Heart right ventricle (tissue), 16 donors: ENCODE data around the gene MGAT5. TPM values are rescaled to one million over a fixed set of nuclear protein-coding genes. Genes with fewer than 3 reads are reported as not detected.
A peak's percentile ranks its signal among the peaks of the same experiment; 100 is the strongest.

Source experiments
- ATAC-seq, 8 donors: fragments of 200-7000 bp; cut with Tn5 transposase; one replicate each; pipeline ENCODE4 v1.9.1; 2020; ENCODE audit warnings: mild to moderate bottlenecking in 8 of 8, moderate library complexity in 8 of 8, moderate number of reproducible peaks in 1 of 8
- DNase-seq, 2 donors: peaks; one replicate each; pipeline ENCODE4 v3.0.0-alpha.2; 2020
- H3K27ac ChIP-seq, 10 donors: fragments of 200-600 bp; sonication (generic) in 2 of 10; one replicate each; pipeline versions ENCODE4 v1.5.0 to v1.8.0; 2020 to 2022; ENCODE audit warnings: mild to moderate bottlenecking in 3 of 10
- H3K27me3 ChIP-seq, 7 donors: fragments of 200-600 bp; one replicate each; pipeline ENCODE4 v1.8.0; 2021 to 2022; ENCODE audit warnings: mild to moderate bottlenecking in 2 of 7
- H3K36me3 ChIP-seq, 9 donors: fragments of 200-600 bp; sonication (generic) in 1 of 9; one replicate each; pipeline versions ENCODE4 v1.5.0 to v1.8.0; 2020 to 2022; ENCODE audit warnings: mild to moderate bottlenecking in 2 of 9
- H3K4me1 ChIP-seq, 9 donors: fragments of 200-600 bp; sonication (generic) in 1 of 9; one replicate each; pipeline versions ENCODE4 v1.5.0 to v1.8.0; 2020 to 2022; ENCODE audit warnings: mild to moderate bottlenecking in 4 of 9
- H3K4me3 ChIP-seq, 10 donors: fragments of 200-600 bp; sonication (generic) in 2 of 10; one replicate each; pipeline versions ENCODE4 v1.5.0 to v1.8.0; 2020 to 2022; ENCODE audit warnings: mild to moderate bottlenecking in 7 of 10, moderate library complexity in 2 of 10
- H3K9me3 ChIP-seq, 11 donors: fragments of 200-600 bp in 10 of 11; sonication (generic) in 2 of 11; one replicate each; pipeline versions ENCODE4 v1.5.0 to v1.8.0; 2013 to 2022; ENCODE audit warnings: mild to moderate bottlenecking in 2 of 11, control low read depth in 1 of 11, moderate library complexity in 1 of 11
- CTCF ChIP-seq, 9 donors: fragments of 200-600 bp; sonication (generic) in 2 of 9; IDR thresholded peaks; one replicate each; pipeline versions ENCODE4 v1.5.0 to v1.8.0; 2021 to 2022; ENCODE audit warnings: antibody characterized with exemption in 9 of 9, mild to moderate bottlenecking in 5 of 9, moderate library complexity in 1 of 9
- WGBS, 2 donors: extraction: QIAGEN DNeasy Blood & Tissue Kit; methylation state at CpG; one replicate each; pipeline ENCODE4 v1.1.7; 2013; ENCODE audit warnings: inconsistent platforms in 1 of 2; 5-methylcytosine and 5-hydroxymethylcytosine counted together
- intact Hi-C, 10 donors: fragments of 100-400 bp; cut with DNase I; formaldehyde crosslinking; loops; one replicate each; pipeline versions ENCODE4 v1.11.1 to v1.14.2; 2022
- polyA plus RNA-seq, 2 donors: library from polyadenylated mRNA; stranded (reverse); fragments of 200-250 nt; gene quantifications; one replicate each; pipeline ENCODE4 v1.2.3, GENCODE V29; 2013
- total RNA-seq, 10 donors: library from RNA; stranded (reverse); fragmentation: NEBNext Ultra II Directional in 3 of 10; extraction: Animal tissue kit (Norgen Biotek cat#: 25700) in 3 of 10; gene quantifications; one replicate each; pipeline versions ENCODE4 v1.2.1 to v1.2.4, GENCODE V29; 2021 to 2023
- donor health status: Arrhythmogenic right ventricular cardiomyopathy.
- donor health status: ischemic (EF 13 %, LVEDD 7.1; RV severe dilation, severe dysfunction).
- donor health status: healthy with polysubstance abuse.
- donor health status: DM: no; HTN: yes; CAD: no.
- donor health status: DM: no; HTN: no; CAD: no.
- donor health status: ischemic (EF 25% LVEDD 6.9; RV normal size, moderate dysfunction).
- donor health status: ischemic (EF 25% LVEDD 5.7; RV mildly dilated, moderate dysfunction).
- donor health status: healthy.
- donor health status: DM: yes; HTN: yes; CAD: no.
- donor health status: Ischemic cardiomyopathy.
- donor health status: ischemic (EF 35%, LVEDD 5.7; RV mildly dilated, moderate dysfunction).
- donor health status: nonischemic (EF 11% LVEDD 7.7; RV severe dilation, severe dysfunction).
- donor health status: DM: yes; HTN: yes; CAD: no.
- donor health status: PGD.
- donor health status: ischemic (EF 29% LVEDD 5.4; RV normal size, mild dysfunction).
- donor health status: nonischemic (EF 23%, LVEDD 6.1; RV moderate dilation, normal function).

The MGAT5 gene
- total and polyA plus RNA-seq, 12 donors = 6.4 to 111 (median 92.2) TPM

- DNase-seq (no peak), ATAC-seq (no peak)
- Histone ChIP-seq H3K9me3 (no peaks in the 10 kb centered on the region), H3K36me3 (peaks cover 0 to 73% (median 0%) of the 10 kb centered on the region in 9 donors), H3K27me3 (no peaks in the 10 kb centered on the region), H3K4me1 (peaks cover 0 to 11% (median 0%) of the 10 kb centered on the region in 9 donors), H3K27ac (peak overlapping the region in 1 of 10 donors; percentile 19), H3K4me3 (no peak overlapping the region)
- intact Hi-C loops = no loop called here
- WGBS, 2 donors = 82 to 83% methylated on average over 4 of the region's 4 CpGs
- TF ChIP-seq CTCF (IDR thresholded peaks at IDR 0.05) = no peak
These were observed 94.4 kb downstream of the MGAT5 start for GRCh38 chr2:134348239-134348638.

- Histone ChIP-seq H3K9me3 (no peaks in the 10 kb centered on the region), H3K4me3 (no peak overlapping the region), H3K4me1 (peaks cover 0 to 11% (median 0%) of the 10 kb centered on the region in 9 donors), H3K27ac (no peak overlapping the region), H3K27me3 (no peaks in the 10 kb centered on the region), H3K36me3 (peaks cover 0 to 75% (median 0%) of the 10 kb centered on the region in 9 donors)
- 76 to 80% methylated on average over 5 of the region's 5 CpGs for WGBS, 2 donors
- intact Hi-C loops = no loop called here
- no peak for ATAC-seq
- no peak for DNase-seq
- no peak for TF ChIP-seq CTCF (IDR thresholded peaks at IDR 0.05)
These were observed 94.9 kb downstream of the MGAT5 start for GRCh38 chr2:134348760-134349159.

DNA sequence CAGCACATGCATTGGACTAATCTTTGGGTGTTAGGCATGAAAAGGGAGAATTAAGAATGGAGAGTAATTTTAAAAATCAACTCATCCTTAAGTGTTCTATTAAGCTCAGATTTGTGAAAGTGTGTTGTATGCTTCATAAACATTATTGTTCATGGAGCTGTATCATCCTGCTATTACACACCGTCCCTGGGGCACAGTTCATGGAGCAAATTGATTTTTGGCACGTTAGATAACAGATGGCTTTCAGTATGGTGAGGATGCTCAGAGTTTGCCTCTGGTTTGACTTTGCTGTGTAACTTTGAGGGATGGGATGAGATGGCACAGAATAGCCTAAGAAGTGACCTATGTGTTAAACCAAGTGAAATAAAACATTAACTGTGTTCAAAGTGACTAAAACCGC, 97.1 kb downstream of the MGAT5 start:
- ATAC-seq = no peak
- no peak overlapping the region for H3K27ac ChIP-seq
- no peaks in the 10 kb centered on the region for H3K9me3 ChIP-seq
- no peak overlapping the region for H3K4me3 ChIP-seq
- no peaks in the 10 kb centered on the region for H3K27me3 ChIP-seq
- no peak for TF ChIP-seq CTCF (IDR thresholded peaks at IDR 0.05)
- peaks cover 0 to 79% (median 0%) of the 10 kb centered on the region in 9 donors for H3K36me3 ChIP-seq
- DNase-seq = no peak
- peaks cover 0 to 11% (median 0%) of the 10 kb centered on the region in 9 donors for H3K4me1 ChIP-seq
- WGBS, 2 donors = 59 to 62% methylated on average over 3 of the region's 3 CpGs
- intact Hi-C loops = no loop called here

DNA sequence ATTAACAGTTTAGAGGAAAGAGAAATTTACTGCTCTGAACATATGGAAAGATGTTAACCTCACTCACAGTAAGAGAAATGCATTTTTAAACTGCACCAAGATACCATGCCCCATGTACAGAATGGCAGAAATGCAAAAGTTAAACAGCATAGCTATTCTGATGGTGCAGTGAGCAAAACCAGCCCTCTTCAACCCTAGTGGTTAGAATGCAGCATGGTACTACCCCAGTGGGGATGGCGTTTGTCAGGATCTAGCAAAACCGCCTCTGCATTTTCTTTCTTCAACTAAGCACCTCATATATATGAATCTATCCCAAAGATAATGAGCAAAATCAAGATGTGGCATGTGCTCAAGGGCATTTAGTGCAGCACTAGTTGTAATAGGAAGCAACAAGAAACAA, 98.0 kb downstream of the MGAT5 start:
- intact Hi-C loops = no loop called here
- DNase-seq (no peak), ATAC-seq (no peak)
- Histone ChIP-seq H3K4me3 (no peak overlapping the region), H3K9me3 (no peaks in the 10 kb centered on the region), H3K4me1 (peaks cover 0 to 11% (median 0%) of the 10 kb centered on the region in 9 donors), H3K27me3 (no peaks in the 10 kb centered on the region), H3K27ac (no peak overlapping the region), H3K36me3 (peaks cover 0 to 77% (median 0%) of the 10 kb centered on the region in 9 donors)
- TF ChIP-seq CTCF (IDR thresholded peaks at IDR 0.05) = no peak
- 96 to 98% methylated on average over 2 of the region's 2 CpGs for WGBS, 2 donors
